HL-60/S4 treated with retinoic acid at 250 ng/mL for 4 days and 3 days (cell line): ENCODE data around the gene CSNK1G1.
"Not testable (repeated sequence)": the region's sequence is repeated elsewhere in the genome, so short reads cannot be mapped to it uniquely, and the experiment has no call there.

Experiments
- in situ Hi-C: fragments of 300-500 bp; cut with MboI; formaldehyde crosslinking; loops from 2 replicates; pipeline ENCODE4 v1.7.0; 2022; ENCODE audit warnings: low sequenced_read_pairs

CSNK1G1 gene

DNA sequence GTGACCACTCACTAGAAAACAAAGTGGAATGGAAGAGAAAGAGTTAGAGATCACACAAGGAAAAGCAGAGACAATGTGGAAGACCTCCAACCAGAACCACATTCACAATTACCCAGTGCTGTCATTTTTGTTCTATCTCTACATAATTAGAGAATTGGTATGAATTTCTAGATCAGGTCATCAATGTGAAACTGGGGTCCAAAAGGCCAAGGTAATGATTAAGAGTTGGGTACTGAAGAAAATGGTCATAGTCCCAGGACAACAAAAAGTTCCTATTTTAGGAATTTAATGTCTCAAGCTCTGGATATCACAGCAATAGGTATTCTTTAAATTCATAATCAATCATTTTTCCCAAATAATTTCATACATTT is 108.5 kb downstream of the CSNK1G1 start:
- in situ Hi-C loops: no loop called here

DNA sequence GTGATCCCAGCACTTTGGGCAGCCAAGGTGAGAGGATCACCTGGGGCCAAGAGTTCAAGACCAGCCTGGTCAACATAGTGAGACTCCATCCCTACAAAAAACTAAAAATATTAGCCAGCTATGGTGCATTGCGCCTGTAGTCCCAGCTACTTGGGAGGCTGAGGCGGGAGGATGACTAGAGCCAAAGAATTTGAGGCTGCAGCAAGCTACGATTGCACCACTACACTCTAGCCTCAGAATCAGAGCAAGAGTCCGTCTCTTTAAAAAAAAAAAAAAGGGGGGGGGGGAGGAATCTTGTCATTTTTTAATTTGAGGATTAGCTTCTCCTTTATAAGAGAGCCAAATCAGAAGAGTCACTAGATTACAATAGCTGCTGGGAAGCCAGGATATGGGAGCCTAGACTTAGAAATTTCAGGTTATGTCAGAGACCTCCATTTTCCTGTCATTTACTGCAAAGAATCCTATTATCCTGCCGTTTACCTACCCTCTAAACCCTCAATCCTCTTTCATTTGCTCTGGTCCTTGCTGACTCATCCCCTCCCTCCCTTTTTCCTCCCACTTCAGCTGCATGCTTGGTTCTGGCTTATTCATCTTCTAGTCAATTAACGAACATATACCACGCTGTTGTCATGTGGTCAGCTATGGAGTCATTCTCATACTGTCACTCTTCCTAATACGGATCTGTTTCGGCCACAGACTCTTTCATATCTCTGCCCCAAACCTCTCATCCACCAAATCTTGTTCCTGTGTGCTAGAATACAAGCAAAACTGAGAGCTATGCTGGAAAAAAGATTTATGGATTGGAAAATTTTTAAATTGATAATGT is 109.4 kb downstream of the CSNK1G1 start:
- in situ Hi-C loops: no loop called here

DNA sequence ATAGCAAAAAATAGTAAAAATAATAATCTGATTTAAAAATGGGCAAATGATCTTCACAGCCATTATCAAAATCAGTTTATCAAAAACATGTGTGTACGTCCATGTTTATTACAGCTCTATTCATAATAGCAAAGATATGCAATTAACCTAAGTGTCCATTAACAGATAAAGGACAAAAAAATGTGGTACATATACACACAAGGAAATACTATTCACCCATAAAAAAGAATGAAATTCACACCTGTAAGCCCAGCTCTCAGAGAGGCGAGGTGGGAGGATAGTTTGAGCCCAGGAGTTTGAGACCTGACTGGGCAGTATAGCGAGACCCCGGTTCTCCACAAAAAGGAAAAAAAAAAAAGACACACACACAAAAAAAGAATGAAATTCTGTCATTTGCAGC is 110.6 kb downstream of the CSNK1G1 start:
- in situ Hi-C loops: no loop called here

DNA sequence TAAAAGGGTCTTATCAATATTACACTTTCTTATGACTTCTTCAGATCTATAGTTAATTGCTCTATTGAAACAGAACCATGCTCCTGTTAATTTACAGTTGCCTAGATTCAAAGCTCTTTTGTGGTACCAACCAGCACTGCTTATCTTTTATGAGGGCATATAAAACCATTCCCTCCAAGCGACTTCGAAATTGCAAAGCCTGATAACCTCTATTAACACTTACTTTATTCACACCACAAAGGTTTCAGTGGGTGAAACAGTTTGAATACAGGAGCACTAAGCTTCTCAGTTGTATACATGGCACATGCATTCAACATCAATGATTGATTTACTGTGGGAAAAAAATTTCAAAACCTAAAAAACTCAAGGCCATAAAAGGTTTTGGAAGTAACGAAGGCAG is 118.3 kb downstream of the CSNK1G1 start:
- in situ Hi-C loops: no loop called here

DNA sequence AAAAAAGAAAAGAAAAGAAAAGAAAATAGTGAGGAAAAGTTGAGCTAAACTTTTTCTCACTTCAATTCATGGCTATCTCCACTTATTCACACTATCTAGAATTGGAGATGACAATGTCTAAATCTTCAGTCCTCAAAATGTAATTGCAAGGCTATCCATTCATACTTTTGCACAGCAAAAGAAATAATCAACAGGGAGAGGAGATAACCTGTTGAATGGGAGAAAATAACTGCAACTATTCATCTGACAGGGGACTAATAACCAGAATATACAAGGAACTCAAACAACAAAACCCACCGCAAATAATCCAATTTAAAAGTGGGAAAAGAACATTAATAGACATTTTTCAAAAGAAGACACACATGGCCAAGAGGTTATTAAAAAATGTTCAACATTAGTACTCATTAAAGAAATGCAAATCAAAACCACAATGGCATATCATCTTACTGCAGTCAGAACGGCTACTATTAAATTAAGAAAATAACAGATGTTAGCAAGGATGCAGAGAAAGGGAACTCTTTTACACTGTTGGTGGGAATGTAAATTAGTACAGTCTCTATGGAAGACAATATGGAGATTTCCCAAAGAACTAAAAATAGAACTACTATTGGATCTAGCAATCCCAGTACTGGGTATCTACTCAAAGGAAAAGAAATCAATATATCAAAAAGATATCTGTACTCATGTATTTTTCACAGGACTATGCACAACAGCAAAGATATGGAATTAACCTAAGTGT is 119.6 kb downstream of the CSNK1G1 start:
- in situ Hi-C loops: no loop called here

DNA sequence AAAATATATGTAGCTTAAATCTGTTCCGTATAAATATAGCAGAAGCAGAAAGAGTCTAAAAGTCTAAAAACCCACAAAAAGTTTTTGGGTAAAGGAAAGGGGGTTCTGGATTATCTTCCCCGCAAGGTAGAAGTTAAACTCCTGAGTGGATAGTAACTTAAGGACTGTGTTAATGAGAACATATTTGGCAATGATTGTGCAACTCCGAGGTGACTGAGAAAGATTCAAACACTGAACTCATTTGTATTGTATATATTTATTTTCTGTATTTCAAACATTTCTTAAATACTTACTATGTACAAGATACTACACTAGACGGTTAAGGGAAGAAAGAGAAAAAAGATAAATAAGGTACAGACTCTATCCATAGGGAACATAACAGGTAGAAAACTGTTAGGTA is 120.4 kb downstream of the CSNK1G1 start:
- in situ Hi-C loops: no loop called here

DNA sequence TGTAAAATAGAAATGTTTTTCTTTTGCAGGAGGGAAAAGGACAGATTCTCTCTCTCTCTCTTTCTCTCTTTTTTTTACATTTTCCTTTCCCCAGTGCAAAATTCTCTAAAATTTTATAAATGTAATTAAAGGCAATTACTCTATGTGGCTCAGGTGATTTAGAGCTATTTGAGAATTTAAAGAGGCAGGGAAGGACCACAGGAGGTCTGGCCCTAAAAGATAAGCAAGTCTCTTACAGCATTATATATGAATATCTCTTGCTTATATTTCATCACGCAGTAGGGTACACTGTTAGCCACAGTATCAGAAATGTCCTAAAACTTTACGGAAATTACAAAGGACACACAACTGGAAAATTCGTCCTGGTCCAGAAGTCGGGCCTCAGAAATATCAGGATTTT is 122.7 kb downstream of the CSNK1G1 start:
- in situ Hi-C loops: no loop called here

DNA sequence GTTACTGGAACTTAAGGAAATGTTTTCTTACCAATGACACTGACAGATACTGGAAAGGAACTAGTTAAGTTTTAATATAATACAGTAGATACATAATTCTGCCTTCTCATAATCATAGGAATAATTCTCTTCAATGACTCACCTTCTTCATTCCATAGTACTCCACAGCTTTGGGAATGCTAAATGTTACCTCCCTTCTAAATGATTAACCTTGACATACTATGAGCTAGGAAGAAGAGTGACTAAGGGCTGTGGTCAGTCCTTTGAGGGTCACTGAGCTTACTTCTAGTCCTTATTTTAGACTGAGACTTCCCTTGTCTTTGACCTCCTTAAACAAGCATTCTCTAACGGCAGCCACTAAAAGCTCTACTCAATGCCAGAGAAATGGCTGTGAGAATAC is 123.6 kb downstream of the CSNK1G1 start:
- in situ Hi-C loops: no loop called here

DNA sequence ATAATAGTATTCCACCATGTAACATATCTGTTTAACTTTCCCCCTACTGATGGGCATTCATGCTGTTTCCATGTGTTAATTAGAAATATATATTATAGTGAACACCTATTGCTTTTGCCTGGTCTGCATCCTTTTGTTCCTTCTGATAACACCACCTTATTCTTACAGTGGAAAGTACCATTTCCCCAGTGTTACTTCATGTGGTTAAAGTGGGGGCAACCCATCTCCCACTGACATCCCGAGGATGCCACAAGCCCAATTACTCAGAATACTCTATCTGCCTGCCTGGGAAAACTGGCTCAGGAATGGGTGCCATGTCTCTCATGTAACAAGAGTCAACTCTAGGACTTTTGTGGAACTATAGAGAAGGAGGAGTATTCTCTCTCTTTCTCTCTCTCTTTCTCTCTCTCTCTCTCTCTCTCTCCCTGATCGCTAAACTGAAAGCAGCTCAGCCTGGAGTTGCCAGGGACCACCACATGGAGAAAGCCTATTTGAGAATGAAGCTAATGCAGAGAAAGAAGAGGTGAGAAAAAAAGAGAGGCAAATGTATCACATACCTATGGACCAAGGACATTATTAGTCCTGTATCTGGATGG is 126.7 kb downstream of the CSNK1G1 start:
- in situ Hi-C loops: no loop called here

DNA sequence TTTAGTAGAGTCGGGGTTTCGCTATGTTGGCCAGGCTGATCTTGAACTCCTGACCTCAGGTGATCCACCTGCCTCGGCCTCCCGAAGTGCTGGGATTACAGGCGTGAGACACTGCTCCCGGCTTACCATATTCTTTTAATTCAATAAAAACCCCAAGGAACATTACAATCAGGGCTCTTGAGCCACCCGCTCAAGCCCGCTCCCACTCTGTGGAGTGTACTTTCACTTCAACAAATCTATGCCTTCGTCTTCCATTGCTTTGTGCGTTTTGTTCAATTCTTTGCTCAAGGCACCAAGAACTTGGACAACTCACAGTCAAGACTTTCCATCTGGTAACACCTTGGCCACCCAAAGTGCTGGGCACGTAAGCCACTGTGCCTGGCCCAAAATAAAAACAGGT is 130.2 kb downstream of the CSNK1G1 start:
- in situ Hi-C loops: no loop called here

DNA sequence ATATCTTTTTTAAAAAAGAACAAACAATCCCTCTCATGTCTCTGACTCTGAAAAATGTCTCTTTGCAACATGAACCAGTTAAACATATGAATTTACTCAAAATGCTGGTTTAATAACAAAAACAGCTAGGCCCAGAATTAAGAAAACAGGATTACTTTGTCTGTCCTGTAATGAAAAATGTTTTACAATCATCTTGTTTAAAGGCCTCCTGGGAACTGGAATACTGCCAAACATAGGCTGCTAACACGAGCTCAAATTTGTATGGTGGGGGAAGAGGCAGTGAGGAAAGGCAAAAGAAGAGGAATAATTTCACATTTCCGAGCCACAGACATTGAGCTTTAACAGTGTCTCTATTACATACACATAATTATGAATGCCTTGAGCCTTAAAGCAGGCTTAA is 131.5 kb downstream of the CSNK1G1 start:
- in situ Hi-C loops: no loop called here

DNA sequence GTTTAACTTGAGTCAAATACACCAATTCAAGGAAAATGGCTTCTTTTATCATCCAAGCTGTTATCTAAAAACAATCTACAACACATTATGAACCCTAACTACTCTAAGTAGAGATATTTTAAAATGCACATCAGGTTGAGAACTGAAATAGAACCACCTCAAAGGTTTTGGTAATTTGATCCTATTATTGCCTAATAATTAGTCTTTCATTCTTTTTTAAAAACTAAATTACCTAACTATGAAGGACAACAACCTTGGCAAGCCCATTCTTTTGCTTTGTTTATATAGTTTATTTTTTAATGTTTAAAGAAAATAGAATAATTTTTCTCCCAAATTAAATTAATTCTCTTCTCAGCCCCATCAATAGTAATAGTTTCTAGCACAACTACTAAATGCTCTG is 132.1 kb downstream of the CSNK1G1 start:
- in situ Hi-C loops: no loop called here

DNA sequence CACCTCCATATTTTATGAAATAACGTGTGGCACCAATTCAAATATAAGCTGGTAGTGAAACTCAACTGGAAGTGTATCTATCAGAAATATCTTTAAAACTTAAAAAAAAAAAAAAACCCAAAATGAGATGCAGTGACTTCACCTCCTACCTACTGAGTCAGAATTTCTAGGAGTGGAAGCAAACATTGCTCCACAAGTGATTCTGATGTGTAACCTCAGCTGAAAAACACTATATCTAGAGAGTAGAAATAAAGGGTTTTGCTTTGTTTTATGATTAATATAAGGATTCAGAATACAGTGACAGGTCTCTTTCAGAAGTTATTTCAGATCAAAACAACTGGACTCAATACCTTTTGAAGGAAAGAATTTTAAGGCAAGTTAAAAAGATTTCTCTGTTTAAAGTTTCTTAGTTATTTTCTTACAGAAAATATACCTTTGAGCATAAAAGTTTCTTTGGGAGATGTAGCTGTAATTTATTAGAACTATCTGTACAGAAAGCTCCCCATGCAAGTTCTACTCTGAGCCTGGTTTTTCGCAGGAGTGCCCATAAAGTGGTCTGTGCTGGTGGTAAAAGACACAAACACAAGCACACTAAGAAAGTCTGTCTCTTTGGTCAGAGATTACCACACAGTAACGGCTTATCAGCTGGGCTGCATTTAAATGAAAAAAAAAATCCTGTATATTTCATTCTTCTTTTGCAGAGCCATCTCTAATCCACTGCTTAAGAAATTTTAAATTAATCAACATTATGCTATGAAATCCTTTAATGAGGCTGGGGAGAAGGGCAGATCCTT is 133.2 kb downstream of the CSNK1G1 start:
- in situ Hi-C loops: no loop called here

DNA sequence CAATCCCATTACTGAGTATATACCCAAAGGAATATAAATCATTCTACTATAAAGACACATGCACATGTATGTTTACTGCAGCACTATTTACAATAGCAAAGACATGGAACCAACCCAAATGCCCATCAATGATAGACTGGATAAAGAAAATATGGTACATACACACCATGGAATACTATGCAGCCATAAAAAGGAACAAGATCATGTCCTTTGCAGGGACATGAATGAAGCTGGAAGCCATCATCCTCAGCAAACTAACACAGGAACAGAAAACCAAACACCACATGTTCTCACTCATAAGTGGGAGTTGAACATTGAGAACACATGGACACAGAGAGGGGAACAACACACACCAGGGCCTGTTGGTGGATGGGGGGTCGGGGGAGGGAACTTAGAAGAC is 134.1 kb downstream of the CSNK1G1 start:
- in situ Hi-C loops: not testable (repeated sequence)

DNA sequence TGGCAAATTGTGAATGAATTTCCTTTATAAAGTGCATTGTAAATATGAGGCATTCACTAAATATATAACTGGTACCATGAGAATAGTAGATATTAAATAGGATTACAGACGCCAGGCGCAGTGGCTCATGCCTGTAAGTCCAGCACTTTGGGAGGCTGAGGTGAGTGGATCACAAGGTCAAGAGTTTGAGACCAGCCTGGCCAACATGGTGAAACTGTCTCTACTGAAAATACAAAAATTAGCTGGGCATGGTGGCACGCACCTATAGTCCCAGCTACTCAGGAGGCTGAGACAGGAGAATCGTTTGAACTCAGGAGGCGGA is 138.6 kb downstream of the CSNK1G1 start:
- in situ Hi-C loops: not testable (repeated sequence)

DNA sequence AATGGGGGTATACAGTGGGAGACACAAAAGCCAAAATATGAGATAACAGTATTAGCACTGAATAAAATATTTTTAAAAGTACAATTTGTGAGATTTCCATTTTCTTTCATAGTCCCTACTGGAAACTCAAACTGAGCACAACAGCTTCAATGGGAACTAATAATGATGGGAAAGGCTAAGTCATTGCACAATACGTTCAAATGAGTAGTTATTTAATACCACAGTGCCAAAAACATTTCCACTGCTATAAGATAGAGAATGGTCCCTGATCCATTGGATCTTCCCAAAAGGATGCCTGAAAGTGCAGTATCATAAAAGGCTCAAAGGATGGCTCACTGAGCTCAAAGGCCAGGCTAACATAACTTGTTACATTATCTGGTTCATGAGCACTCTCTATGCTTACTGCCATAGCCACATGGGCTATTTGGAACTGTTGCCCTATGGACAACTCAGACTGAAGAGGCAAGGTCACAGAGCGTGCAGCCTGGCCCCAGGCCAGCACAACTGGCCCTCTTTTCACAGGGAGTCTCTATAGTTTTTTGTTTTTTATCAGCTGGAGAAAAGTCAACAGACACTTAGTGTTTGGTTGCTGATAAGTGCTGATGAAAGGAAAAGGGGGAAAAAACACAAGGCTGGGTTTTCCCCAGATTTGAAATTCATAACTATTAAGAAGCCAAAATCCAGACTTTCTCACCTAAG is 139.1 kb downstream of the CSNK1G1 start:
- in situ Hi-C loops: no loop called here

DNA sequence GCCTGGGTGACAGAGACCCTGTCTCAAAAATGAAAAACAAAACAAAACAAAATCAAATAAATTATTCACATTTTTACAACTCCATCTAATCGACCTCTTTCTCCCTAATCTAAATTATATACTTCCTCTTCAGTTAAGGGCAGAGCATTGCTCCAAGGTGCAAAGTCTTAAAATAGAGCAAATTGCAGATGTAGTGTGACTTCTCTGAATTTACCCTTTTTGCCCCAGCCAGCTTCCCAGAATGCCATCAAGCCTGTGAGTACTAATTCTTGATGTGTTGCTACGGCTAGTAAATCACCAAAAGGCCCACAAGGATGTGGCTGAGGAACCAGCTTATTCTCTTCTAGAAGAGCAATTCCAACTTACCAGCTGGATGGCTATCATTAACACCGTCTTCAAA is 139.8 kb downstream of the CSNK1G1 start:
- in situ Hi-C loops: no loop called here

DNA sequence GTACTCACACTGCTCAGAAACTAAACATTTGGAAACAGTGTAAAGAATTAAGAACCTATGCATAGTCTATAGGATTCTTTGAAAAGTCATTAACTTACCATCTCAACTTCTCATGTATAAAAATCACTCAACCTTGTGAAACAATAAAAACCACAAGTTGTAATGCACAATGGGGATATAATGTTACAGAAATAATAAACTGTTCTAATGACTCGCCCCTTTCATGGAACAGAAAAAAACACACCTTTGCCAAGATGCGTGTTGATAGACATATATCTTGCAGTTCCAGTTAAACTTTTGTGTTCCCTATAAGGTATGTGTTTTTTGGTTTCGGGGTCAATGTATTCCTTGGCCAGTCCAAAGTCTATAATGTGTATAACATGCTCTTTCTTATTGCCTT is 142.3 kb downstream of the CSNK1G1 start:
- in situ Hi-C loops: no loop called here

DNA sequence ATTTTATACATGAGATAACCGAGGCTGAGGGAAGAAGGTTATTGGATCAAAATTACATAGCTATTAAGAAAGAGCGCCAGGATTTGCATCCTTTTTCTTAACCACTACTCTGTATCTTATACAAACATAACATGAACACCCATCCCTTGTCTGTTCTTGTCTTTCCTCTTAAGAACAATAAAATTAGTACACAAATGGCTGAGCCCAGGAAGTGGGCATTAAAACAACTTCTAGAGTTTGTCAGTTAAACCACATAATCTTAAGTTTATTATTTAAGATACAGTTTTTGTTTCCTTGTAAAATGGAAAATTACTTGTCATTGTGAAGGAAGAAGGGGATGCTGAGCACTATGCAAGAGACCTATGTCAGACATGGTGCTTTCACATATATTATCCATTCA is 144.3 kb downstream of the CSNK1G1 start:
- in situ Hi-C loops: no loop called here

DNA sequence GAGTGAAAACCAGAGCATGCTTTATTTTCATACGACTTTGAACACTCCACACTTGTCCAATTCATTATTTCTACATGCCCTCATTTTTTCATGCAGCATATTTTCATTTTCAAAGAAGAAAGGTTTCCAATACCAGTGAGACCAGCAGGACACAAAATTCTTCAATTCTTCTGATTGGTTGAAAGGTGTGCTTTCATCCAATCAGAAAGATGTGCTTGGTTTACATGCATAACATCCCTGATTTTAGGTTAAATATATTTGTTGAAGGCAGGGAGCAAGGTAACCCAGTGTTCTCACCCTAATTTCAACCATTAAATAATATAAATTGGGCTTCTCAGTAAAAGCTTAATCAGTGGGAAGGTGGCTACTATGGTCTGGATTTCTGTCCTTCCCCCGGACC is 145.6 kb downstream of the CSNK1G1 start:
- in situ Hi-C loops: no loop called here
